NT2/D1 (cell line): ENCODE data around the gene HEG1.

ENCODE experiments used
- SUZ12 ChIP-seq: IDR thresholded peaks from 2 replicates; pipeline ENCODE4 v1.6.1; 2011; ENCODE audit not compliant: insufficient read length, insufficient read depth; ENCODE audit errors: extremely low read depth
- YY1 ChIP-seq: IDR thresholded peaks from 2 replicates; pipeline ENCODE4 v1.6.1; 2011; ENCODE audit not compliant: insufficient read length, insufficient read depth
- ZNF274 ChIP-seq: IDR thresholded peaks from 2 replicates; pipeline ENCODE4 v1.6.1; 2011; ENCODE audit warnings: mild to moderate bottlenecking, low read depth, low read length

DNA sequence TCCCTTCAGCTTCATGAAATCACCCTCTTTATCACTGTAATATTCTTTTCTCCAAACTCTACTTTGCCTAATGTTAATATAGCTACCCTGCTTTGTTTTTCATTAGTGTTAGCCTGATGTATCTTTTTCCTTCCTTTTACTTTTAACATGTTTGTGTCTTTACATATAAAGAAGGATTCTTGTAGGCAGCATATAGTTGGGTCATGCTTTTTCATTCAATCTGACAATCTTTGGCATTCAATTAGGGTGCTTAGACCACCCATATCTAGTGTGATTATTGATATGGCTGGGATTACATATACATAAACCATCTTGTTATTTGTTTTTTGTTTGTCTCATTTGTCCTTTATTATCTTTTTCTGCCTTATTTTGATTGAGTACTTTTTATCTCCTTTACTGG is 34.9 kb upstream of the HEG1 start:
- TF ChIP-seq SUZ12, result no peak
- TF ChIP-seq YY1, result no peak
- no peak for TF ChIP-seq ZNF274
